ENCODE measurements around the gene TCAIM. TPM values are rescaled to one million over a fixed set of nuclear protein-coding genes. Genes with fewer than 3 reads are reported as not detected.

Gene TCAIM, protein sequence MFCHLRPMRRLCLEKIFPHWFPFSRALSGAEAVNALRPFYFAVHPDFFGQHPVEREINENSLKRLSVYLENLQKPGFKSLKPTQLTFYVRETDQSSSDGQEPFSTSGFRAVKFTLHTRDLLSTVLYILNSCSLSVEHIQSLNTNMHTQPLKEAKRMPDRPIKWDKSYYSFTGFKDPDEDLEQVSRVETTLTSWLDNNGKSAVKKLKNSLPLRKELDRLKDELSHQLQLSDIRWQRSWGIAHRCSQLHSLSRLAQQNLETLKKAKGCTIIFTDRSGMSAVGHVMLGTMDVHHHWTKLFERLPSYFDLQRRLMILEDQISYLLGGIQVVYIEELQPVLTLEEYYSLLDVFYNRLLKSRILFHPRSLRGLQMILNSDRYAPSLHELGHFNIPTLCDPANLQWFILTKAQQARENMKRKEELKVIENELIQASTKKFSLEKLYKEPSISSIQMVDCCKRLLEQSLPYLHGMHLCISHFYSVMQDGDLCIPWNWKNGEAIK
- total RNA-seq, result 14.7 and 16.2 TPM in 2 replicates

DNA sequence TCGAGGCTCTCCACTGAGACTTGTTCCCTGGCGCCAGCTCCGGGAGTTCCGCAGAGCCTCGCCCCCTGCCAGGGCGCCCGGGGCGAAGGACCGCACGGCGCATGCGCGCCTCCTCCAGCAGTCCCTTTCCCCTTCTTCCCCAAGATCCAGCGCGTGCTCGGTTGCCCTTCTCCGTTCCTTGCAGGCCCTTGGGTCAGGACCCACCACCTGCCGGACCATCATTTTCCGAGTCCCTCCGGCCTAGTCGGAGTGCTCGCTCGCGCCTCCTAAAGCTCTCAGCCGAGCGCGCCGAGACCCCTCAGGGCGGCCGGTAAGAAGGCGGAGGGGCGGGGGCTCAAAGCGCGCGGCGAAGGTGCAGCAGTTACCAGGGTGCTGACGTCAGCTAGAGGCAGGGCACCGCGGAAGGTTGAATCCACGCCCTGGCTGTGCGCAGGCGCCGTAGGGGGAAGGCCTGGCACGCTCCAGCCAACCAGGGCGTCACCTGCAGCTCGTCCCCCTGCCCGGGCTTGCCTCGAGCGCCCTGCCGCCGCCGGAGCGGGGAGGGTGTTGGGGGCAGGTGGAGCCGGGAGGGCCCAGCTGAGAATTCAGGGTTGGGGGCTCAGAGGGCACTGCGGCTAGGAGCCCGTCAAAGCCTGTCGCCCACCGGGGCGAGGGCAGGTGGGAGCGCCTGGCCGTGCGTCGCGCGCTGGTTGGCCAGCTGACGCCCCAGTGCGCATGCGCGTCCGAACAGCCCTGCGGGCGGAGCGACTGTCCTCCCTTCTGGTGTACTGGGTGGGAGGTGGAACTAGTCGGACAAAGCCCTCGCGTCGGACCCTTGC, at the start of gene TCAIM:
TCAIM (plus strand) TSS at position 757 of the 818 bp plus-strand sequence. CDS start 16,017 bp downstream, outside the sequence.

Other genes starting within 250 kb of the TCAIM start
- not detected in 2 replicates for gene TOPAZ1, start 96.9 kb upstream of the TCAIM start, total RNA-seq
- 4.1 and 4.5 TPM in 2 replicates for gene ZNF445, start 138.9 kb downstream of the TCAIM start, total RNA-seq
- gene ZKSCAN7, start 216.4 kb downstream of the TCAIM start, total RNA-seq, result 4.6 and 5.7 TPM in 2 replicates
- gene ZNF660, start 246.2 kb downstream of the TCAIM start, total RNA-seq, result 1.3 and 1.9 TPM in 2 replicates